Keratinocyte (primary cell): Measurements from ENCODE around the gene BTF3L4. TPM values are rescaled to one million over a fixed set of nuclear protein-coding genes. Genes with fewer than 3 reads are reported as not detected.

Experiments used
- DNase-seq: peaks from one replicate; pipeline ENCODE4 v3.0.0-alpha.2; 2011; ENCODE audit warnings: low read depth, missing footprints, low spot score
- FAIRE-seq: peaks from 2 replicates; lab custom pipeline; 2011; peaks lifted over from hg19 to GRCh38; lab: Jason Lieb, UNC
- H2AFZ ChIP-seq: 2 replicates; pipeline ENCODE4 v1.6.0; 2012; ENCODE audit warnings: low read length, control low read depth, inconsistent platforms; ENCODE audit not compliant: control insufficient read depth
- H3K27ac ChIP-seq: 2 replicates; pipeline ENCODE4 v1.5.1; 2011; ENCODE audit warnings: low read length; ENCODE audit not compliant: control insufficient read depth, insufficient read depth
- H3K27me3 ChIP-seq: 3 replicates; pipeline ENCODE4 v1.6.0; 2011; ENCODE audit warnings: low read length; ENCODE audit not compliant: control insufficient read depth, insufficient read depth; ENCODE audit errors: extremely low read depth
- H3K36me3 ChIP-seq, 2 experiments: 2 replicates in 1 of 2; 3 replicates in 1 of 2; pipeline ENCODE4 v1.5.1; 2011; ENCODE audit warnings: low read length in 2 of 2, mild to moderate bottlenecking in 1 of 2; ENCODE audit not compliant: control insufficient read depth in 2 of 2, insufficient read depth in 2 of 2; ENCODE audit errors: extremely low read depth in 1 of 2
- H3K4me1 ChIP-seq: 3 replicates; pipeline ENCODE4 v1.5.1; 2011; ENCODE audit warnings: low read length; ENCODE audit not compliant: control insufficient read depth, insufficient read depth; ENCODE audit errors: extremely low read depth
- H3K4me2 ChIP-seq: 3 replicates; pipeline ENCODE4 v1.6.0; 2011; ENCODE audit warnings: low read depth, low read length; ENCODE audit not compliant: control insufficient read depth, insufficient read depth; ENCODE audit errors: extremely low read depth
- H3K4me3 ChIP-seq, 3 experiments: fragments of 200-600 bp in 1 of 3; sonication (generic) in 1 of 3; 2 replicates in 2 of 3; 3 replicates in 1 of 3; pipeline ENCODE4 v1.5.1; 2011 to 2016; ENCODE audit warnings: low read length in 3 of 3, mild to moderate bottlenecking in 3 of 3, control low read depth in 2 of 3, inconsistent platforms in 1 of 3, low read depth in 1 of 3, mixed read lengths in 1 of 3, mixed run types in 1 of 3, moderate library complexity in 1 of 3; ENCODE audit not compliant: control insufficient read depth in 2 of 3, insufficient read depth in 2 of 3; ENCODE audit errors: extremely low read depth in 1 of 3
- H3K79me2 ChIP-seq: 2 replicates; pipeline ENCODE4 v1.6.0; 2012; ENCODE audit warnings: low read length; ENCODE audit not compliant: control insufficient read depth, insufficient read depth
- H3K9ac ChIP-seq: 3 replicates; pipeline ENCODE4 v1.6.0; 2011; ENCODE audit warnings: low read length; ENCODE audit not compliant: control insufficient read depth, insufficient read depth; ENCODE audit errors: extremely low read depth
- H3K9me1 ChIP-seq: 3 replicates; pipeline ENCODE4 v1.6.0; 2011; ENCODE audit warnings: low read length; ENCODE audit not compliant: control insufficient read depth, insufficient read depth; ENCODE audit errors: extremely low read depth
- H3K9me3 ChIP-seq: 2 replicates; pipeline ENCODE4 v1.5.1; 2012; ENCODE audit warnings: low read depth, low read length; ENCODE audit not compliant: control insufficient read depth
- H4K20me1 ChIP-seq: 3 replicates; pipeline ENCODE4 v1.6.0; 2011; ENCODE audit warnings: low read length; ENCODE audit not compliant: control insufficient read depth, insufficient read depth; ENCODE audit errors: extremely low read depth
- CTCF ChIP-seq, 3 experiments: IDR thresholded peaks in 1 of 3; conservative IDR thresholded peaks in 1 of 3; optimal IDR thresholded peaks in 1 of 3; 2 replicates in 2 of 3; 3 replicates in 1 of 3; pipeline versions ENCODE3 to v1.5.1; 2011; ENCODE audit warnings: low read length in 3 of 3, mild to moderate bottlenecking in 3 of 3, moderate library complexity in 2 of 3, control low read depth in 1 of 3, inconsistent platforms in 1 of 3; ENCODE audit not compliant: insufficient read depth in 2 of 3; ENCODE audit errors: extremely low read depth in 1 of 3
- EZH2 ChIP-seq: IDR thresholded peaks from one replicate; pipeline ENCODE4 v1.6.1; 2012; ENCODE audit warnings: inconsistent platforms, mild to moderate bottlenecking, low read length, moderate library complexity
- dilution Hi-C: fragments of 300-500 bp; cut with MboI; formaldehyde crosslinking; loops from one replicate; pipeline ENCODE4 v1.7.0; 2020; ENCODE audit warnings: low sequenced_read_pairs; ENCODE audit not compliant: extremely low pct_ligation_motif_present
- polyA plus RNA-seq, 5 experiments: library from polyadenylated mRNA; depleted of rRNA in 3 of 5; stranded (reverse) in 3 of 5; stranded (forward) in 1 of 5; unstranded in 1 of 5; fragments of >200 nt; gene quantifications; 1 replicate in 1 of 5; 2 replicates in 3 of 5; 3 replicates in 1 of 5; pipeline versions ENCODE4 v1.2.1 to v1.2.3, GENCODE V29; 2011 to 2012; ENCODE audit warnings: missing spikeins in 2 of 5, low read depth in 1 of 5, low replicate concordance in 1 of 5

BTF3L4 gene
- polyA plus RNA-seq, 1 donor (not counting 4 experiments of a cell fraction or from before 2014, with no cell fraction given) = 55.4 TPM

- no peaks in the 10 kb centered on the region for H4K20me1 ChIP-seq
- no peak overlapping the region for H3K4me3 ChIP-seq
- no peak overlapping the region for H3K9ac ChIP-seq
- no peaks in the 10 kb centered on the region for H3K27me3 ChIP-seq
- no peak overlapping the region for H3K4me2 ChIP-seq
- FAIRE-seq (no peak), DNase-seq (no peak)
- H2AFZ ChIP-seq = no peak overlapping the region
- TF ChIP-seq EZH2 = no peak
- TF ChIP-seq CTCF (optimal IDR thresholded peaks at IDR 0.05 in 1 of 3, IDR thresholded peaks at IDR 0.05 in 1 of 3, conservative IDR thresholded peaks at IDR 0.05 in 1 of 3; ENCODE audit: extremely low read depth in 1 of 3, insufficient read depth in 2 of 3, low read length in 3 of 3) = no peak
- dilution Hi-C loops = no loop called here
- no peaks in the 10 kb centered on the region for H3K4me1 ChIP-seq
- no peaks in the 10 kb centered on the region for H3K79me2 ChIP-seq
- no peaks in the 10 kb centered on the region for H3K9me3 ChIP-seq
- H3K36me3 ChIP-seq = no peaks in the 10 kb centered on the region
- no peaks in the 10 kb centered on the region for H3K9me1 ChIP-seq
- H3K27ac ChIP-seq = no peak overlapping the region
These were observed 46.4 kb downstream of the BTF3L4 start for GRCh38 chr1:52102336-52103013.

- no peaks in the 10 kb centered on the region for H3K4me1 ChIP-seq
- H3K4me2 ChIP-seq = no peak overlapping the region
- no peaks in the 10 kb centered on the region for H3K36me3 ChIP-seq
- FAIRE-seq (no peak), DNase-seq (no peak)
- TF ChIP-seq CTCF (optimal IDR thresholded peaks at IDR 0.05 in 1 of 3, IDR thresholded peaks at IDR 0.05 in 1 of 3, conservative IDR thresholded peaks at IDR 0.05 in 1 of 3; ENCODE audit: extremely low read depth in 1 of 3, insufficient read depth in 2 of 3, low read length in 3 of 3) = no peak
- TF ChIP-seq EZH2 = no peak
- no peaks in the 10 kb centered on the region for H3K9me1 ChIP-seq
- no peaks in the 10 kb centered on the region for H3K9me3 ChIP-seq
- no peaks in the 10 kb centered on the region for H3K79me2 ChIP-seq
- H3K4me3 ChIP-seq = no peak overlapping the region
- dilution Hi-C loops = no loop called here
- no peak overlapping the region for H3K27ac ChIP-seq
- H4K20me1 ChIP-seq = no peaks in the 10 kb centered on the region
- H3K27me3 ChIP-seq = no peaks in the 10 kb centered on the region
- H3K9ac ChIP-seq = no peak overlapping the region
- H2AFZ ChIP-seq = no peak overlapping the region
These were observed 55.4 kb downstream of the BTF3L4 start for GRCh38 chr1:52111492-52111891.
